Glomerular visceral epithelial cell (primary cell): ENCODE data around the gene ELAC2.

ENCODE experiments used
- DNase-seq: peaks from one replicate; pipeline ENCODE4 v3.0.0-alpha.2; 2016; ENCODE audit errors: extremely low spot score

The ELAC2 gene, protein sequence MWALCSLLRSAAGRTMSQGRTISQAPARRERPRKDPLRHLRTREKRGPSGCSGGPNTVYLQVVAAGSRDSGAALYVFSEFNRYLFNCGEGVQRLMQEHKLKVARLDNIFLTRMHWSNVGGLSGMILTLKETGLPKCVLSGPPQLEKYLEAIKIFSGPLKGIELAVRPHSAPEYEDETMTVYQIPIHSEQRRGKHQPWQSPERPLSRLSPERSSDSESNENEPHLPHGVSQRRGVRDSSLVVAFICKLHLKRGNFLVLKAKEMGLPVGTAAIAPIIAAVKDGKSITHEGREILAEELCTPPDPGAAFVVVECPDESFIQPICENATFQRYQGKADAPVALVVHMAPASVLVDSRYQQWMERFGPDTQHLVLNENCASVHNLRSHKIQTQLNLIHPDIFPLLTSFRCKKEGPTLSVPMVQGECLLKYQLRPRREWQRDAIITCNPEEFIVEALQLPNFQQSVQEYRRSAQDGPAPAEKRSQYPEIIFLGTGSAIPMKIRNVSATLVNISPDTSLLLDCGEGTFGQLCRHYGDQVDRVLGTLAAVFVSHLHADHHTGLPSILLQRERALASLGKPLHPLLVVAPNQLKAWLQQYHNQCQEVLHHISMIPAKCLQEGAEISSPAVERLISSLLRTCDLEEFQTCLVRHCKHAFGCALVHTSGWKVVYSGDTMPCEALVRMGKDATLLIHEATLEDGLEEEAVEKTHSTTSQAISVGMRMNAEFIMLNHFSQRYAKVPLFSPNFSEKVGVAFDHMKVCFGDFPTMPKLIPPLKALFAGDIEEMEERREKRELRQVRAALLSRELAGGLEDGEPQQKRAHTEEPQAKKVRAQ

GRCh38 chr17:13017655-13018459 is at the start of gene ELAC2:
TSS of gene ELAC2 (minus strand) at chr17:13018027. CDS start at chr17:13017947, 80 bp downstream.
- peak; percentile 99 for DNase-seq

GRCh38 chr17:13065032-13065431 is 47.2 kb upstream of the ELAC2 start:
- DNase-seq, result no peak

GRCh38 chr17:13055131-13055530 is 37.3 kb upstream of the ELAC2 start:
- DNase-seq, result no peak

GRCh38 chr17:13054666-13055065 is 36.8 kb upstream of the ELAC2 start:
- DNase-seq, result no peak

DNA sequence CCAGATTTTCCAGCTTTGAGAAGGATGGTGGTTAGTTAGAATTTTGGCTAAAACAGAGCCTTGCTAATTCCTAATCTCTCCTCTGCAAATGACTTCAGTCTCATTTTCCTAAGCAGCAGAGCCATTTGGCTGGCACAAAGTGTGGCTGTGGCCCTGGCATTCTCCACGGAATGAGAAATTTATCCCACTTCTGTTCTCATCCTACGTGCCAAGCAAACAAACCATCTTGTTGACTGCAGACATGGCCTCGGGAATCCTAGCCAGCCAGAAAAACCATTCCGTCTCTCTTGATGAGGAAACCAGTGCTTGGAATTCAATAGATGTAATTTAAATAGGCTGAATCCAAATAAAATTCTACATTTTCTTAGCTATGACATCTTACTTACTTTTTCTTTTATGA is 34.1 kb upstream of the ELAC2 start:
- DNase-seq, result no peak

DNA sequence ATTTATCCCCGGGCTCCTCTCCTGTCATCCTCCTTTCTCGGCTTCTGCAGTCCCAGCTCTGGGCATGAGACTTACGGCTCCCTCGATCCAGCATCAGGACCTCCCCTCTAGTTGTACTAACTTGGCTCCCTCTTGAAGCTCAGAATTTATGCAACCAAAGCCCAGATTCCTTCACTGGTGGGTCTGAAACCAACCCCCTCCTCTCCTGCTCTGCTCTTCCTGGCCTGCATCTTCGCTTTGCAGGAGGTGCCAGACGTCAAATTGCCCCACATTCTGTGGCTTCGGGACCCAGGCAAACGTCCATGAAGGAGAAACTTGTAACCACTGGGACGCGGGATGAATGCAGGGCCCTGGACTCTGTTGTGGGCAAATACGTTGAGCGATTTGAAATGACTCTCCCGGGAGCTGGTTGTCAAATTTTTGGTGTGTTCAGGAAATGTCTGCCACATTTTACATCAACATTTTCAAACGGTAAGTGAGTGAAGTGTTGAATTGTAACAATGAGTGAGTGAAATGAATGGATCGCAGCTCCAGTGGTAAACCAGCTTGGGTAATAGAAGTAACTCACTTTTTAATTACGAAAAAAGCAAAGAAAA is 29.3 kb upstream of the ELAC2 start:
- DNase-seq, result no peak

GRCh38 chr17:13046361-13046760 is 28.5 kb upstream of the ELAC2 start:
- no peak for DNase-seq

DNA sequence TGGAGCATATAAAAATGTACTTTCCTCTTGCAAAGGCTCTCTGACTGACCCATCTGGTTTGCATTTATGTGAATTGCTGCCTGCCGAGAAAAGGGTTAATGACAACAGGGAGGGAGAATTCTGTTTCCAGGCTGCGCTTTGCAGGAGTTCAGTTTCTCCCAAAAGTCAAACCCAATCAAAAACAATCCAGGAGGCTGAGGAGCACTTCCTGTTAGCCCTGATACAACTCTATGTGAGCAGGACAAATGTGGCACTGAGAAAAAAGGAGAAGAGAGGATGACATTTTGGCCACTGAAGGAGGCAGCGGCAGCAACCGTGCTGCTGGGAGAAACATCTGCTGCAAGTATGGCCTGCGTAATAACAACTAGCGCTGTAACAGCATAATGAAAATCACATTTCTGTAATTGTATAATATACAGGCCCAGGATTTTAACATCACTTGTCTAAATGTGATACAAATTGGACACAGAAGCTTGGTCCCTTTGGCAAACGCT is 26.8 kb upstream of the ELAC2 start:
- DNase-seq, result no peak

DNA sequence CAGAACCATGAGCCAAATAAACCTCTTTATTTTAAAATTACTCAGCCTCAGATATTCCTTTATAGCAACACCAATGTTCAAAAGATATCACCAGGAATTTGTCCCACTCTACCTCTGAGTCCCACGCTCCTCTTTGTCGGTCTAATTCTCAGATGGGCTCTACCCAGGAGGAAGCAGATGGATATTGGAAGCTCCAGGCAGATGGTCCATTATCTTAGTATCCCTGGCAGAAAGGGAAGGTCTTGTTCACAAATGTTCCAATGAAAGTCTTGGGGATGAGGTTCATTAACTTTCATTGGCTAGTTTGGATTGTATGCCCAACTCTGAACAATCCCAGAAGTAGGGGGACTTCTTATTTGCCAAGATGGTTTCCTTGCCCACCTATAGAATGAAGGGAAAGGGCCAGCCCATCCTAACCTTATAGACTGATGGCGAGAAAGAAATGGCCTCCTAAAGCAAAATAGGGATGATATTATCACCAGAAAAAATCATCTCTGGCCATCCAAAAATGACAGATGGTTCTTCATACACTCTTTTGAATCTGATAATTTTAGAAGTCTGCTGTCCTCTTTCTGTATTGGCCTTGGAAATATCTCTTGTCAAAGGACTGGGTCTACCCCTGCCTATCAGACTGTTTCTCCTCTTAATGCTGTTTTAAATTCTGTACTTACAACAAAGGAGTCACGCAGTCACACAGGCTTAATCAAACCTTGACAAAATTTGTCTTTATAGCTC is 21.3 kb upstream of the ELAC2 start:
- no peak for DNase-seq

GRCh38 chr17:13036751-13037150 is 18.9 kb upstream of the ELAC2 start:
- DNase-seq, result no peak

DNA sequence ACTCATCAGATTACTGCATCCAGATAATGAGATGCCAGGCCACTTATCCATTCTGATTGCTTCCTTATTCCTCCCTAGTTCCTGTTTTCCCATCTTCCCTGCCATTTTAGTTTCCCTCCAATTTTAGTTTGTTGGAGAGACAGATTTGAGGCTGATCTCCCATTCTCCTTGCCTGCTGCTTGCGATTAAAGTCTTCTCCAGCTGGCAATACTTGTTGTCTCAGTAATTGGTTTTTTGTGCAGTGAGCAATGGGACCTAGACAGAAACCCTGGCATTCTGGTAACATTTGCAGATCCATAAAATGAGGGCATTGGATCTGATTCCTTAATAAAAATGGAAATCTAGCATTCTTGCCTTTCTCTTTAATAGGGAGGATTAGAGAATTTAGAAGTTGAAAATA is 17.6 kb upstream of the ELAC2 start:
- DNase-seq, result no peak

DNA sequence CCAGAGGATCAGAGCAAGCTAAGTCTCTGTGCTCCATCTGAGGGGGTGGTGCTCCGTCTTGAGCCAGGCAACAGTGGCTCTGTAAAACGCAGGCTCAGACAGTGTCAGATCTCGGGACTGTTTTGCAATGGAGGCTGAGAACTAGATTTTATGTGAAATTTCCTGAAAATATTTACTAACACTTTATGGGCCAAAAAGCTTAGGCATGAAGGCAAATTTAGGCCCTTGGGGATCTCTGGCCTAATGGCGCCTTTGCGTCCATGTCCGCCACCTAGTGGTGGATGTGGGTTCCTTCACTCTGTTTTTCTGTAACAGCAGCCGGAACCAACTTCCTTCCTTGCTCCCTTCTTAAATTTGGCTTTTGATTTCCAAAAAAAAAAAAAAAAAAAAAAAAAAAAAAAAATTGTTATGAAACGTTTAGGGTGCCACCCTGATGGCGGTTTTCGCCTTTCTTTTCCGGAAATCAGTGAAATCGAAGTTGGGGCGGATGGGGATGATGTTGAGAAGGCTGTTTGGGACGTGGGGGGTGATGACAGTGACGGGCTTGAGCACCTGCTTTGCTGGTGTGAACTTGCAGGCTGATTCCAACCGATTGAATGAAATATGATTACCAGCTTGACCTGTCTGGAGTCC is 14.0 kb upstream of the ELAC2 start:
- DNase-seq, result peak; percentile 46

DNA sequence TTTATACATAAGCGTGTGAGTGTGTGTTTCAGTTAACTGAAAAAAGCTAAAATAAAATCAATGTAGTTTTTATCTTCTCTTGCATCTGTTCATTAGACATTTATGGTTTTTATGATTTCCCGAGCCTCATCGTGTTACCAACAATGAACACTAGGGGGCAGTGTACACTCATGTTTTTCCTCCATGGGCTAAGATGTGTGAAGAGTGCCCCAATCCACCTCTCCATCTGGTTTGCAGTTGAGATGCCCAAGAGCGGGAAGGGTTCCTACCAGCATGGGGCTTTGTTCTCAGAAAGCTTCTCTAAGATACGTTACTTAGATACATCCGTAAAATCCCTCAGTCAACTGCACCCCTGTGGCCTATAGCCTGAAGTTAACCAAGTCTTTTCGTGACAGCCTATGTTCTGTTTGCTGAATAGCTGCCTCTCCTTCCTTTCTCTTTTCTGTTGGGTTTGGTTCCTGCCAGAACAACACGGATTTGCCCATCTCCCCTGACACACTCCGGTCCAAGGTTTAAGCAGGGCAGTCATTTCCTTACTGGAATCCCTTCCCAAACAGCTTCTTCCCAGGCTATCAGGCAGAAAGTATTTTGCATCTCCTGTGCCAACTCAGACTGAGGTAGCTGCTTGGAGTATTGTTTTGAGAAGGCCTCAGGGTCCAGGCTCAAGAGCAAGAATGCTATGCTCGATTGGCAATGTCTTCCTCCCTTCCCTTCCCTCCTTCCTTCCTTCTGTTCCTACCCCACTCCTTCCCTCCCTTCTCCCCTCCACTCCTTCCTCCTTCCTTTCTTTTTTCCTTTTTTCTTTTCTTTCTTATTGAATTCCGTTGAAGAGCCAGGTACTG is 12.9 kb upstream of the ELAC2 start:
- peak; percentile 44 for DNase-seq

- no peak for DNase-seq
Observed at GRCh38 chr17:13030056-13030455, 12.2 kb upstream of the ELAC2 start.

GRCh38 chr17:13029340-13029739 is 11.5 kb upstream of the ELAC2 start:
- no peak for DNase-seq

GRCh38 chr17:13027246-13027645 is 9.4 kb upstream of the ELAC2 start:
- no peak for DNase-seq

GRCh38 chr17:13025687-13026086 is 7.9 kb upstream of the ELAC2 start:
- DNase-seq, result no peak

DNA sequence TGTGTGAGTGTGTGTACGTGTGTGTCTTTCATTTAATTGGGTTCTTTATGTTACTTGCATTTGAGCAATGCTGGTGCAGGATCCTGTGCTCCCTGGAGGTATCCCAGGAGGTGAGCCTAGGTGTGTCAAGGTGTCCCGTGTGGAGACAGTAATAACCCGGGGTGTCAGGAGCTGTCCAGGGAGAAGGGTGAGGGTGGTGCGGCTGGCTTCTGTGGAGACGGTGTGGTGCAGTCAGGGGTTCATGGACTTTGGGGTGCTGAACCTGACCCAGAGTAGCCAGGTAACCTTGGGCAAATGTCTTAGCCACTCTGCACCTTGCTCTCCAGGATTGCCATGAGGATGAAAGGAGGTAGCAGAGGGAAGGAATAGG is 7.4 kb upstream of the ELAC2 start:
- DNase-seq, result no peak

DNA sequence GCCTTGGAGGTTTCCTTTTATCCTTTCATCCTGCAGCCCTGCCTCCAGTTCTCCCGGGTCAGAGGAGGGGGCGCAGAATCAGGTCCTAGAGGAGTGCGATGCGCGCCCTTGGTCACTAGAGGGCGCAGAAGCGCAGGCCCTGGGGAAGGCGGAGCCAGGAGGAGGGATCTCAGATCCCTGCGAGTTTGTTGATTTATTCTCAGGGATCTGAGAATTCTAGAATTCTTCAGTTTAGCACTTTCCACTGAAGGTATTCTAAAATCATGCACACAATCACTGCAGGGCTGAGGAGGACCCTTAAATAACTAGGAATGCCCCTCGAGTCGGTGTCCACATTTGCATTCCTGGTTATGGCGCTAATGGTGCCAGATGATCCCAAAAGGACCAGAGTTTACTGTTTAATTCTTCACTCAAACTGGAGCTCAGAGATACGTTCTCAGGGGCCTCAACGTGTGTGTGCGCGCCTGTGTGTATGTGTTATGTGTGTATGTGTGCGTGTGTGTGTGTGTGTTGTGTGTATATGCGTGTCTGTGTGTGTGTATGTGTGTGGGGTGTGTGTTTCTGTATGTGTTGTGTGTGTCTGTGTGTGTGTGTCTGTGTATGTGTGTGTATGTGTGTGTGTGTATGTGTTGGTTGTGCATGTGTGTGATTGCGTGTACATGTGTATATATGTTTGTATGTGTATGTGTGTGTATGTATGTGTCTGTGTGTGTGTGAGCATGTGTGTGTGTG is 6.9 kb upstream of the ELAC2 start:
- DNase-seq, result peak; percentile 65
